DND-41 (cell line): ENCODE results near the gene NSUN5.

Source experiments
- CTCF ChIP-seq: IDR thresholded peaks from 2 replicates; pipeline ENCODE4 v1.5.1; 2012; ENCODE audit warnings: borderline replicate concordance, low read length, moderate library complexity, mild to moderate bottlenecking; ENCODE audit not compliant: poor library complexity, severe bottlenecking; ENCODE audit errors: extremely low read depth
- EZH2 ChIP-seq: IDR thresholded peaks from 3 replicates; pipeline ENCODE4 v1.6.1; 2012; ENCODE audit warnings: borderline replicate concordance, low read depth, mild to moderate bottlenecking, moderate library complexity, low read length, inconsistent platforms; ENCODE audit not compliant: severe bottlenecking

- TF ChIP-seq EZH2 (no peak), CTCF (no peak)
Observed at GRCh38 chr7:73313521-73313906, 4.9 kb upstream of the NSUN5 start.
